ENCODE data around the gene LGR5.

DNA sequence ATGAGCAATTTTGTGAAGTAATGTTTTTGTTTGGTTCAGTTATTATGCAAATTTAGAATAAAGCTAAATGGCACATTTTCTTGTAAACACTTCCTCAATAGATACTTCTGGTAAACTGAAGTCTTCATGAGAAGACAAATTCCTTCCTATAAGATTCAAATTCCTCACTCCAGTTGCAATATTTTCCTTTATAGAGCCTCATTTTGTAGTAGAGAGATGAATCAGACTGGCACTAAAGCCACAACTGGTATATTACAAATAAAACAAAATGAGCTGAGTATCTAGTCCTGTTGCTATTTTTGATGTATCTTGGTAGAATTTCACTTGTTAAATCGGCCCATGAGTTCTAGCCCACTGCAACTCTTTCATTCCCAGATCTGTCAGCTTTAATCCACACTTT is 5.5 kb downstream of the LGR5 start:
- TF ChIP-seq, protein P1, sequence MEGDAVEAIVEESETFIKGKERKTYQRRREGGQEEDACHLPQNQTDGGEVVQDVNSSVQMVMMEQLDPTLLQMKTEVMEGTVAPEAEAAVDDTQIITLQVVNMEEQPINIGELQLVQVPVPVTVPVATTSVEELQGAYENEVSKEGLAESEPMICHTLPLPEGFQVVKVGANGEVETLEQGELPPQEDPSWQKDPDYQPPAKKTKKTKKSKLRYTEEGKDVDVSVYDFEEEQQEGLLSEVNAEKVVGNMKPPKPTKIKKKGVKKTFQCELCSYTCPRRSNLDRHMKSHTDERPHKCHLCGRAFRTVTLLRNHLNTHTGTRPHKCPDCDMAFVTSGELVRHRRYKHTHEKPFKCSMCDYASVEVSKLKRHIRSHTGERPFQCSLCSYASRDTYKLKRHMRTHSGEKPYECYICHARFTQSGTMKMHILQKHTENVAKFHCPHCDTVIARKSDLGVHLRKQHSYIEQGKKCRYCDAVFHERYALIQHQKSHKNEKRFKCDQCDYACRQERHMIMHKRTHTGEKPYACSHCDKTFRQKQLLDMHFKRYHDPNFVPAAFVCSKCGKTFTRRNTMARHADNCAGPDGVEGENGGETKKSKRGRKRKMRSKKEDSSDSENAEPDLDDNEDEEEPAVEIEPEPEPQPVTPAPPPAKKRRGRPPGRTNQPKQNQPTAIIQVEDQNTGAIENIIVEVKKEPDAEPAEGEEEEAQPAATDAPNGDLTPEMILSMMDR (conservative IDR thresholded peaks at IDR 0.05; ENCODE audit: low read depth, low read length), result no peak
- no peak for TF ChIP-seq EZH2 (IDR thresholded peaks at IDR 0.05; ENCODE audit: borderline replicate concordance, low read depth, low read length, poor library complexity, severe bottlenecking)

Data from A673 (cell line).